ENCODE data around the gene ARID3B.
"Not testable (repeated sequence)": the region's sequence is repeated elsewhere in the genome, so short reads cannot be mapped to it uniquely, and the experiment has no call there.

DNA sequence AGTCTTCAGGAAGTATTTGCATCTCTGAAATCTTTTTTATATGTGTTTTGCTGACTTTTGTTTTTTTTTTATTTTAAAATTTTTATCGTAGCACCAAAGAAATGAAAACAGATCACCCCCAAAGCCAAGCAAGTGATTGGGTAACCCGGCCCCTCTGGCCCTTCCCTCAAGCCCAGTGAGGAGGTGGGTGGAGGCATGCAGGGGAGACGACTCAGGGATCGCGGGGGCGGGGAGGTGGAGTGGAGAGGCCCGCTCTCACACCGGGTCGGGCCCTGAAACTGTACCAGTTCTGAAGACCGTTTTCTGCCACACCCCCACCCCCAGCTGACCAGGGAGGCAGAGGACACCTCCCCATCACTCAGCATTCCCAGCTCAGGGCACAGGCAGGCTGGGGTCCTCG, 55.7 kb downstream of the ARID3B start:
- TF ChIP-seq, protein P1, sequence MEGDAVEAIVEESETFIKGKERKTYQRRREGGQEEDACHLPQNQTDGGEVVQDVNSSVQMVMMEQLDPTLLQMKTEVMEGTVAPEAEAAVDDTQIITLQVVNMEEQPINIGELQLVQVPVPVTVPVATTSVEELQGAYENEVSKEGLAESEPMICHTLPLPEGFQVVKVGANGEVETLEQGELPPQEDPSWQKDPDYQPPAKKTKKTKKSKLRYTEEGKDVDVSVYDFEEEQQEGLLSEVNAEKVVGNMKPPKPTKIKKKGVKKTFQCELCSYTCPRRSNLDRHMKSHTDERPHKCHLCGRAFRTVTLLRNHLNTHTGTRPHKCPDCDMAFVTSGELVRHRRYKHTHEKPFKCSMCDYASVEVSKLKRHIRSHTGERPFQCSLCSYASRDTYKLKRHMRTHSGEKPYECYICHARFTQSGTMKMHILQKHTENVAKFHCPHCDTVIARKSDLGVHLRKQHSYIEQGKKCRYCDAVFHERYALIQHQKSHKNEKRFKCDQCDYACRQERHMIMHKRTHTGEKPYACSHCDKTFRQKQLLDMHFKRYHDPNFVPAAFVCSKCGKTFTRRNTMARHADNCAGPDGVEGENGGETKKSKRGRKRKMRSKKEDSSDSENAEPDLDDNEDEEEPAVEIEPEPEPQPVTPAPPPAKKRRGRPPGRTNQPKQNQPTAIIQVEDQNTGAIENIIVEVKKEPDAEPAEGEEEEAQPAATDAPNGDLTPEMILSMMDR (IDR thresholded peaks at IDR 0.05; ENCODE audit: poor library complexity), result not testable (repeated sequence)
- TF ChIP-seq EZH2 (IDR thresholded peaks at IDR 0.05; ENCODE audit: borderline replicate concordance), result not testable (repeated sequence)
